HepG2 (cell line): ENCODE data around the gene TSSK3. TPM values are rescaled to one million over a fixed set of nuclear protein-coding genes. Genes with fewer than 3 reads are reported as not detected.

Experiments
- HES4 ChIP-seq: sonication (generic); formaldehyde crosslinking; IDR thresholded peaks from 2 replicates; pipeline ENCODE4 v1.9.0; 2021; ENCODE audit warnings: mild to moderate bottlenecking, missing genetic modification reagents, borderline replicate concordance
- KDM3A ChIP-seq: IDR thresholded peaks from 2 replicates; pipeline ENCODE4 v1.6.1; 2018; ENCODE audit warnings: low read depth, missing compliant biosample characterization
- NCOA2 ChIP-seq: sonication (generic); formaldehyde crosslinking; IDR thresholded peaks from 2 replicates; pipeline ENCODE4 v1.8.0; 2022; ENCODE audit warnings: inconsistent platforms
- RARA ChIP-seq: IDR thresholded peaks from 2 replicates; pipeline ENCODE4 v1.6.1; 2016; ENCODE audit warnings: missing genetic modification reagents, missing compliant biosample characterization
- SETDB1 ChIP-seq: sonication (generic); formaldehyde crosslinking; IDR thresholded peaks from 2 replicates; pipeline ENCODE4 v1.5.1; 2020; ENCODE audit warnings: missing genetic modification reagents, mild to moderate bottlenecking, borderline replicate concordance
- SMAD1 ChIP-seq: sonication (generic); formaldehyde crosslinking; IDR thresholded peaks from 2 replicates; pipeline ENCODE4 v1.4.0; 2020; ENCODE audit warnings: missing genetic modification reagents, low read depth, mild to moderate bottlenecking, borderline replicate concordance
- SP5 ChIP-seq: IDR thresholded peaks from 2 replicates; pipeline ENCODE4 v1.6.1; 2016; ENCODE audit warnings: low read depth, borderline replicate concordance
- TP53 ChIP-seq: sonication (generic); formaldehyde crosslinking; conservative IDR thresholded peaks from 2 replicates; pipeline ENCODE4 v1.4.0; 2020; ENCODE audit warnings: missing genetic modification reagents
- ZBTB21 ChIP-seq: sonication (generic); formaldehyde crosslinking; IDR thresholded peaks from 2 replicates; pipeline ENCODE4 v1.4.0; 2020; ENCODE audit warnings: missing genetic modification reagents
- ZBTB3 ChIP-seq: sonication (generic); formaldehyde crosslinking; IDR thresholded peaks from 2 replicates; pipeline ENCODE4 v1.4.0; 2020; ENCODE audit warnings: low read depth, mild to moderate bottlenecking, moderate library complexity, missing genetic modification reagents, borderline replicate concordance
- ZBTB44 ChIP-seq: sonication (generic); formaldehyde crosslinking; IDR thresholded peaks from 2 replicates; pipeline ENCODE4 v1.4.0; 2020; ENCODE audit warnings: missing genetic modification reagents
- ZC3H4 ChIP-seq: sonication (generic); formaldehyde crosslinking; IDR thresholded peaks from 2 replicates; pipeline ENCODE4 v1.4.0; 2020; ENCODE audit warnings: missing genetic modification reagents, borderline replicate concordance
- ZFP90 ChIP-seq: sonication (generic); formaldehyde crosslinking; IDR thresholded peaks from 2 replicates; pipeline ENCODE4 v1.8.0; 2022; ENCODE audit warnings: missing genetic modification reagents, mild to moderate bottlenecking, inconsistent platforms, borderline replicate concordance
- ZMAT5 ChIP-seq: sonication (generic); formaldehyde crosslinking; IDR thresholded peaks from 2 replicates; pipeline ENCODE4 v1.5.0; 2020; ENCODE audit warnings: mild to moderate bottlenecking, low read depth, missing genetic modification reagents, borderline replicate concordance
- ZNF101 ChIP-seq: sonication (generic); formaldehyde crosslinking; IDR thresholded peaks from 2 replicates; pipeline ENCODE4 v1.4.0; 2020; ENCODE audit warnings: mild to moderate bottlenecking, low read depth, missing genetic modification reagents, borderline replicate concordance
- ZNF17 ChIP-seq: sonication (generic); formaldehyde crosslinking; IDR thresholded peaks from 2 replicates; pipeline ENCODE4 v1.5.0; 2020; ENCODE audit warnings: mild to moderate bottlenecking, missing genetic modification reagents
- ZNF331 ChIP-seq: sonication (generic); formaldehyde crosslinking; IDR thresholded peaks from 2 replicates; pipeline ENCODE4 v1.4.0; 2020; ENCODE audit warnings: missing genetic modification reagents
- ZNF468 ChIP-seq: sonication (generic); formaldehyde crosslinking; IDR thresholded peaks from 2 replicates; pipeline ENCODE4 v1.8.0; 2022; ENCODE audit warnings: mild to moderate bottlenecking, moderate library complexity, missing genetic modification reagents
- ZNF556 ChIP-seq: sonication (generic); formaldehyde crosslinking; IDR thresholded peaks from 2 replicates; pipeline ENCODE4 v1.4.0; 2020; ENCODE audit warnings: mild to moderate bottlenecking, missing genetic modification reagents, borderline replicate concordance
- ZNF557 ChIP-seq: sonication (generic); formaldehyde crosslinking; IDR thresholded peaks from 2 replicates; pipeline ENCODE4 v1.4.0; 2020; ENCODE audit warnings: missing genetic modification reagents
- ZNF589 ChIP-seq: sonication (generic); formaldehyde crosslinking; conservative IDR thresholded peaks from 2 replicates; pipeline ENCODE4 v1.8.0; 2022; ENCODE audit warnings: mild to moderate bottlenecking, moderate library complexity, missing genetic modification reagents
- ZSCAN21 ChIP-seq: sonication (generic); formaldehyde crosslinking; IDR thresholded peaks from 2 replicates; pipeline ENCODE4 v1.8.0; 2022; ENCODE audit warnings: mild to moderate bottlenecking, missing genetic modification reagents, moderate library complexity, borderline replicate concordance
- polyA plus RNA-seq, 8 experiments: library from polyadenylated mRNA; depleted of rRNA in 3 of 8; stranded (reverse) in 7 of 8; unstranded in 1 of 8; fragments of >200 nt; fragmentation: Illumina TruSeq in 4 of 8; extraction: Trizol in 4 of 8; gene quantifications; 2 replicates each; pipeline versions ENCODE4 v1.2.1 to v1.2.3, GENCODE V29; 2011 to 2016; ENCODE audit warnings: low read depth in 4 of 8, missing spikeins in 1 of 8, mixed read lengths in 1 of 8; ENCODE audit not compliant: insufficient read depth in 1 of 8
- total RNA-seq, 5 experiments: library from RNA; depleted of rRNA; stranded (reverse); fragments of >200 nt; fragmentation: Illumina TruSeq; extraction: Trizol; gene quantifications; 2 replicates each; pipeline ENCODE4 v1.2.3, GENCODE V29; 2016; ENCODE audit warnings: low read depth in 1 of 5
- TF ChIP-seq, protein P1 (sequence below): IDR thresholded peaks from 2 replicates; pipeline ENCODE4 v1.6.1; 2012; ENCODE audit warnings: inconsistent platforms
- TF ChIP-seq, protein P2 (sequence below): sonication (generic); formaldehyde crosslinking; IDR thresholded peaks from 2 replicates; pipeline ENCODE4 v1.5.0; 2020; ENCODE audit warnings: missing genetic modification reagents, mild to moderate bottlenecking, borderline replicate concordance

Gene TSSK3
- total and polyA plus RNA-seq, 2 of the 13 experiments (the other 11 are each of a cell fraction or from before 2014, with no cell fraction given) = 1.0 to 1.1 TPM

DNA sequence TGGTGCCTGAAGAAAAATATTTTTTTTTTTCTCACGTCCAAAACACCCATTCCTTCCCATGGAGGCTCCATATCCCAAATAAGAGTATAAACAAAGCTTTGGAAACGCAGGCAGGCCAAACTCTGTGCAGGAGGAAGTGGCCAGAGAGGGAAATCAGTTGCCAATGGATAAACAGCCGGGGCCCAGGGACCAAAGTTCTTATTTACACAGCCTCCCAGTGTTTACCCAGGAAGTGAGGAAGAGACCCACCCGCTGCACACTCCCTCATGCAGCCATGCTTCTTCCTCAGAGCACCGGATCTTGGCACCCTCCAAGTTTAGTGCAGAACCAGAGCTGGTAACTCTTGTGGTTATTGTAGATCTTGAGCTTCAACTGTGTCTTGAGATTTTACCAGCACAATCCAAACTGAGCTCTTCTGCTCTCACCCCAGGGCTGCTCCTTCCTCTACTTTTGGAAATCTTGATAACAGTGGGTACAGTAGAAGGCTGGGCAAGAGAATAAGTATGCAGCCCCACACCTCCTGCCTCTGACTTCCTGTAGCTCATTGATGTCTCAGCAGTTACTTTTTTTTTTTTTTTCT lies 40.5 kb upstream of the TSSK3 start (continued):
- TF ChIP-seq ZC3H4 (CRISPR knock-in tag) = no peak
- TF ChIP-seq NCOA2 (CRISPR knock-in tag) = peak; percentile 84
- TF ChIP-seq ZNF468 (CRISPR knock-in tag) = no peak
- no peak for TF ChIP-seq ZNF17
- no peak for TF ChIP-seq ZNF589 (CRISPR knock-in tag)
- TF ChIP-seq ZSCAN21 = no peak
- no peak for TF ChIP-seq ZNF101 (CRISPR knock-in tag)
- no peak for TF ChIP-seq ZNF557 (CRISPR knock-in tag)
- no peak for TF ChIP-seq ZBTB44
- TF ChIP-seq, protein P1, sequence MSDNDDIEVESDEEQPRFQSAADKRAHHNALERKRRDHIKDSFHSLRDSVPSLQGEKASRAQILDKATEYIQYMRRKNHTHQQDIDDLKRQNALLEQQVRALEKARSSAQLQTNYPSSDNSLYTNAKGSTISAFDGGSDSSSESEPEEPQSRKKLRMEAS = peak; percentile 86
- no peak for TF ChIP-seq TP53 (CRISPR knock-in tag)
- TF ChIP-seq ZNF331 (CRISPR knock-in tag) = peak; percentile 67; the same call in 1 of the 2 replicates
- no peak for TF ChIP-seq ZFP90 (CRISPR knock-in tag)
- no peak for TF ChIP-seq HES4 (CRISPR knock-in tag)
- 0 out of 2 replicates have a peak, but pooled peaks have one; percentile 65 for TF ChIP-seq KDM3A (CRISPR knock-in tag)
- TF ChIP-seq RARA (CRISPR knock-in tag) = peak; percentile 67
- no peak for TF ChIP-seq ZBTB3
- TF ChIP-seq SP5 (CRISPR knock-in tag) = peak; percentile 91
- TF ChIP-seq, protein P2, sequence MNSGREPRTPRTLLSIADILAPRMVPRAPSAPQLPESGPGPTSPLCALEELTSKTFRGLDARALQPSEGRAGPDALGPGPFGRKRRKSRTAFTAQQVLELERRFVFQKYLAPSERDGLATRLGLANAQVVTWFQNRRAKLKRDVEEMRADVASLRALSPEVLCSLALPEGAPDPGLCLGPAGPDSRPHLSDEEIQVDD (CRISPR knock-in tag) = no peak
- no peak for TF ChIP-seq ZBTB21
- TF ChIP-seq SETDB1 (CRISPR knock-in tag) = no peak
- no peak for TF ChIP-seq ZNF556 (CRISPR knock-in tag)
- no peak for TF ChIP-seq ZMAT5 (CRISPR knock-in tag)
- no peak for TF ChIP-seq SMAD1
